Prostate gland (tissue), 2 donors: ENCODE data around the gene ZNG1F.
"Not testable (repeated sequence)": the region's sequence is repeated elsewhere in the genome, so short reads cannot be mapped to it uniquely, and the experiment has no call there.

Experiments used
- CTCF ChIP-seq, 4 experiments: fragments of 200-600 bp in 2 of 4; fragments of 450-650 bp in 2 of 4; sonication (generic) in 2 of 4; IDR thresholded peaks; 1 replicate in 3 of 4; 2 replicates in 1 of 4; pipeline ENCODE4 v1.5.1; 2016 to 2019; ENCODE audit warnings: antibody characterized with exemption in 4 of 4, mild to moderate bottlenecking in 2 of 4, moderate library complexity in 2 of 4
- POLR2A ChIP-seq: fragments of 450-650 bp; IDR thresholded peaks from one replicate; pipeline ENCODE4 v1.6.1; 2016; ENCODE audit warnings: antibody characterized with exemption, mild to moderate bottlenecking
- POLR2AphosphoS5 ChIP-seq: sonication (generic); formaldehyde crosslinking; IDR thresholded peaks from one replicate; pipeline ENCODE4 v1.6.1; 2017; ENCODE audit warnings: antibody characterized with exemption

DNA sequence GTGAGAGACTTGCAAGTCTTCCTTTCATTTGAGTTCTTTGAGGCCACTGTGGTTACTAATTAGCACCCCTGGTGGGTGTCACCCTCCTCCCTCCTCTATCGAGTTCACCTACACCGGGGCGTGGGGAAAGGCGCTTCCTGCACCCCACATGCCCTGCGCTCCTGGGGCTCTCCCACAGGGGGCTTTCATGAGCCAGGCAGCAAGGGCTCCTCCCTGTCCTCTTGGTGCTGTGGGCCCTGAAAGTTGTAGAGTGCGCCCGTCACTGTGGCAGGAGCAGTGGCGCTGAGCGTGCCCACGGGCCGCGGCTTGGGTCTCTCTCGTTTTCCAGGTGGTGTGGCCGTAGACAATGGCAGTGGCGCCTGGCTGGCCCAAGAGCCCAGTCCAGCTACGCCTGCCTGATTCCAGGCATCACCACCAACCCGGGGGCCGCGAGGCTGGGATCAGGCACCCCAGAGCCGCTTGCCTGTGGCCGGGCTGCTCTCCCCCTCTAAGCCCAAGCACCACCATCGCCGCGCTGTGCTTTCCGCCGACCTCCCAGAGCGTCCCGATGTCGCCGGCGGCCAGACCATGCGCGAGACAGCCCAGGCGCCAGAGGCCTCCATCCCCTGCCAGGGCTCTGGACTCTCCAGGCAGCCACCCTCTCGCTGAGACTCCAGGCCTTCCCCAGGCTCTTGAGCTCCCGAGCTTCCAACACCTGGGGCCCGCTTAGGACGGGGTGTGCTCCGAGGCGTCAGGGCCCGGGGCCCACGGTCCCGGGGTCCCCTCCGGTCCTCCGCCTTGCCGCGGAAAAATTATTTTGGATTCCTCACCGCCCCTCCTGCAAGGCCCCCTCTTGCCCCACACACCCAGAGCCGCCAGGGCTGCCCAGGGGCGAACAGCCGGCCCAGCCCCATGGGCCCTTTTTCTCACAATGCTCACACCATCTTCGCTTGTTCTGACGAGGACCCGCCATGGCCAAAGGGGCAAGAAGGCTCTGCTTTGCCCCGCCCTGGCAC lies 46.0 kb upstream of the ZNG1F start:
- not testable (repeated sequence) for TF ChIP-seq CTCF (IDR thresholded peaks at IDR 0.05); POLR2A; POLR2AphosphoS5
